Thyroid gland (tissue), 4 donors: Measurements from ENCODE around the gene CNTNAP4.

Experiments
- POLR2A ChIP-seq, 2 donors: fragments of 450-650 bp; IDR thresholded peaks; one replicate each; pipeline ENCODE4 v1.6.1; 2017; ENCODE audit warnings: antibody characterized with exemption in 2 of 2, mild to moderate bottlenecking in 2 of 2, moderate library complexity in 1 of 2
- TF ChIP-seq, protein P1 (sequence below), 6 experiments: fragments of 200-600 bp in 3 of 6; fragments of 450-650 bp in 3 of 6; sonication (generic) in 3 of 6; IDR thresholded peaks; one replicate each; pipeline ENCODE4 v1.5.1; 2016 to 2019; ENCODE audit warnings: antibody characterized with exemption in 6 of 6, mild to moderate bottlenecking in 2 of 6, inconsistent platforms in 1 of 6, moderate library complexity in 1 of 6

DNA sequence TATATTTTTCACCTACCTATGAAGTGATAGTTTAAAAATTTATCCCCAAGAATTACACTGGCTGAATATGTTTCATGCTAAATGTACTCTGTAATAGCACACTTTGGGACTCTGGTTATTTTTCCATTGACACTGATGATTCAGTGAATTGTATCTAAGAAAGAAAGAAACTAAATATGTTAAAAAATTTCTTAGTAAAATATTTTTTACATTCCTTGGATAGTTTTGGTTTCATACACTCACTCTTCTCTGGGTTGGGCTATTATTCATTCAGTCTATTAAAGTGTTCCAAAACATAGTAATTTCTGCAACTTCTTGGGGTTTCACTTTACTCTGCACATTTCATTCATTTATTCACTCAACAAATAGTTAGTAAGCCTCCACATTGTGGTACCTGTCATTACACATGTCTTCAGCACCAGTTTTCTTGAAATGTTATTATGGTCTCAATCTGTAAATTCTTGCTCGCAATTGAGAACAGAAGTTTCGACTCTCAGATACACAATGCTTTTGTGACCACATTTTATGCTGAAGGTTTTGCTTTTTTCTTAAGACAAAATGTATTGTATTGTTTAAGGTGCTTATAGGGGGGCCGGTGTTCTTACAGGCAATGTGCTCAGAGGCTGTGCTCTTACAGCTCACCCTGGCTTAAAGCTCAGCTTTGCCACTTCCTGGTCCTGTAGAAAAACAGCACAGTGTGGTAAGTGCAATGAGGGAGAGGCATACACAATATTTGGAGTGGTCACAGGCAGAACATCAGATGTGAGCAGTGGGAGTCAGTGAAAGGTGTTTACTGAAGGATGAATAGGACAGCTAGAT, 17.4 kb downstream of the CNTNAP4 start:
- TF ChIP-seq, protein P1, sequence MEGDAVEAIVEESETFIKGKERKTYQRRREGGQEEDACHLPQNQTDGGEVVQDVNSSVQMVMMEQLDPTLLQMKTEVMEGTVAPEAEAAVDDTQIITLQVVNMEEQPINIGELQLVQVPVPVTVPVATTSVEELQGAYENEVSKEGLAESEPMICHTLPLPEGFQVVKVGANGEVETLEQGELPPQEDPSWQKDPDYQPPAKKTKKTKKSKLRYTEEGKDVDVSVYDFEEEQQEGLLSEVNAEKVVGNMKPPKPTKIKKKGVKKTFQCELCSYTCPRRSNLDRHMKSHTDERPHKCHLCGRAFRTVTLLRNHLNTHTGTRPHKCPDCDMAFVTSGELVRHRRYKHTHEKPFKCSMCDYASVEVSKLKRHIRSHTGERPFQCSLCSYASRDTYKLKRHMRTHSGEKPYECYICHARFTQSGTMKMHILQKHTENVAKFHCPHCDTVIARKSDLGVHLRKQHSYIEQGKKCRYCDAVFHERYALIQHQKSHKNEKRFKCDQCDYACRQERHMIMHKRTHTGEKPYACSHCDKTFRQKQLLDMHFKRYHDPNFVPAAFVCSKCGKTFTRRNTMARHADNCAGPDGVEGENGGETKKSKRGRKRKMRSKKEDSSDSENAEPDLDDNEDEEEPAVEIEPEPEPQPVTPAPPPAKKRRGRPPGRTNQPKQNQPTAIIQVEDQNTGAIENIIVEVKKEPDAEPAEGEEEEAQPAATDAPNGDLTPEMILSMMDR (IDR thresholded peaks at IDR 0.05), result no peak
- no peak for TF ChIP-seq POLR2A (IDR thresholded peaks at IDR 0.05)
